Epithelial cell of proximal tubule (primary cell): ENCODE results near the gene AP1AR. TPM values are rescaled to one million over a fixed set of nuclear protein-coding genes. Genes with fewer than 3 reads are reported as not detected.
A peak's percentile ranks its signal among the peaks of the same experiment; 100 is the strongest.
"Not testable (repeated sequence)": the region's sequence is repeated elsewhere in the genome, so short reads cannot be mapped to it uniquely, and the experiment has no call there.

Source experiments
- DNase-seq: peaks from one replicate; pipeline ENCODE4 v3.0.0-alpha.2; 2011; ENCODE audit warnings: low read depth
- H3K4me3 ChIP-seq: 2 replicates; pipeline ENCODE4 v1.5.1; 2011; ENCODE audit warnings: low read depth, mild to moderate bottlenecking, low read length
- CTCF ChIP-seq: conservative IDR thresholded peaks from 2 replicates; pipeline ENCODE4 v1.5.1; 2012; ENCODE audit warnings: low read depth, mild to moderate bottlenecking, low read length
- total RNA-seq: library from RNA; depleted of rRNA; stranded (reverse); fragments of >200 nt; gene quantifications from 2 replicates; pipeline ENCODE4 v1.2.3, GENCODE V29; 2015

AP1AR gene
- total RNA-seq, 1 donor from 2014 or later, result 19.1 TPM

GRCh38 chr4:112189754-112190153 lies 41.8 kb upstream of the AP1AR start:
- no peak overlapping the region for H3K4me3 ChIP-seq
- DNase-seq, result no peak
- TF ChIP-seq CTCF, result peak; percentile 36

GRCh38 chr4:112190684-112191083 lies 40.9 kb upstream of the AP1AR start:
- no peak for TF ChIP-seq CTCF
- no peak for DNase-seq
- no peak overlapping the region for H3K4me3 ChIP-seq

GRCh38 chr4:112196461-112196860 lies 35.1 kb upstream of the AP1AR start:
- H3K4me3 ChIP-seq, result no peak overlapping the region
- TF ChIP-seq CTCF, result no peak
- no peak for DNase-seq

- no peak overlapping the region for H3K4me3 ChIP-seq
- no peak for TF ChIP-seq CTCF
- DNase-seq, result no peak
Measured at GRCh38 chr4:112199041-112199440, 32.5 kb upstream of the AP1AR start.

GRCh38 chr4:112201915-112202505 lies 29.6 kb upstream of the AP1AR start:
- H3K4me3 ChIP-seq, result no peak overlapping the region
- no peak for TF ChIP-seq CTCF
- no peak for DNase-seq

GRCh38 chr4:112203593-112203992 lies 28.0 kb upstream of the AP1AR start:
- H3K4me3 ChIP-seq, result no peak overlapping the region
- DNase-seq, result no peak
- TF ChIP-seq CTCF, result no peak

GRCh38 chr4:112206431-112206830 lies 25.2 kb upstream of the AP1AR start:
- TF ChIP-seq CTCF, result no peak
- DNase-seq, result no peak
- no peak overlapping the region for H3K4me3 ChIP-seq

GRCh38 chr4:112208137-112209095 lies 23.2 kb upstream of the AP1AR start:
- H3K4me3 ChIP-seq, result not testable (repeated sequence)

More at GRCh38 chr4:112208137-112209095, 23.2 kb upstream of the AP1AR start:
- DNase-seq, result not testable (repeated sequence)
